Ammon's horn (tissue), 1 donor: ENCODE data around the gene DCTN5.
"Not testable (repeated sequence)": the region's sequence is repeated elsewhere in the genome, so short reads cannot be mapped to it uniquely, and the experiment has no call there.

Experiments
- DNase-seq: peaks from one replicate; pipeline ENCODE4 v3.0.0-alpha.2; 2016; ENCODE audit warnings: low spot score

Gene DCTN5

GRCh38 chr16:23694265-23694643 lies 53.0 kb downstream of the DCTN5 start:
- no peak for DNase-seq

GRCh38 chr16:23694644-23695373 lies 53.5 kb downstream of the DCTN5 start:
- no peak for DNase-seq

GRCh38 chr16:23695756-23696155 lies 54.5 kb downstream of the DCTN5 start:
- DNase-seq = no peak

GRCh38 chr16:23699100-23699499 lies 57.8 kb downstream of the DCTN5 start:
- no peak for DNase-seq

GRCh38 chr16:23700093-23700492 lies 58.8 kb downstream of the DCTN5 start:
- DNase-seq = no peak

- DNase-seq = no peak
Measured at GRCh38 chr16:23700509-23700908, 59.2 kb downstream of the DCTN5 start.

GRCh38 chr16:23701045-23701444 lies 59.8 kb downstream of the DCTN5 start:
- no peak for DNase-seq

GRCh38 chr16:23702951-23703350 lies 61.7 kb downstream of the DCTN5 start:
- no peak for DNase-seq

GRCh38 chr16:23704772-23705516 lies 63.7 kb downstream of the DCTN5 start:
- no peak for DNase-seq

GRCh38 chr16:23705517-23705902 lies 64.2 kb downstream of the DCTN5 start:
- no peak for DNase-seq

GRCh38 chr16:23706439-23706838 lies 65.2 kb downstream of the DCTN5 start:
- DNase-seq = no peak

GRCh38 chr16:23709536-23709935 lies 68.3 kb downstream of the DCTN5 start:
- no peak for DNase-seq

GRCh38 chr16:23710008-23710407 lies 68.7 kb downstream of the DCTN5 start:
- no peak for DNase-seq

GRCh38 chr16:23710504-23710903 lies 69.2 kb downstream of the DCTN5 start:
- no peak for DNase-seq

- no peak for DNase-seq
Measured at GRCh38 chr16:23711785-23712184, 70.5 kb downstream of the DCTN5 start.

- no peak for DNase-seq
Measured at GRCh38 chr16:23712976-23713375, 71.7 kb downstream of the DCTN5 start, which contains the start of gene ERN2. Gene ERN2 (minus strand): TSS chr16:23713222. CDS start chr16:23713187, 35 bp downstream.

- no peak for DNase-seq
Measured at GRCh38 chr16:23716484-23716883, 75.2 kb downstream of the DCTN5 start.

- DNase-seq = not testable (repeated sequence)
Measured at GRCh38 chr16:23722613-23723240, 81.5 kb downstream of the DCTN5 start.

- no peak for DNase-seq
Measured at GRCh38 chr16:23724096-23724784, 83.0 kb downstream of the DCTN5 start.

- no peak for DNase-seq
Measured at GRCh38 chr16:23724785-23725131, 83.5 kb downstream of the DCTN5 start.

GRCh38 chr16:23726710-23727109 lies 85.4 kb downstream of the DCTN5 start:
- no peak for DNase-seq
